CD4-positive, alpha-beta T cell treated with Interleukin-21 for 1 hour (primary cell): ENCODE results near the gene ZG16.

ENCODE experiments used
- DNase-seq: peaks from one replicate; pipeline ENCODE4 v3.0.0-alpha.2; 2020

The ZG16 gene

DNA sequence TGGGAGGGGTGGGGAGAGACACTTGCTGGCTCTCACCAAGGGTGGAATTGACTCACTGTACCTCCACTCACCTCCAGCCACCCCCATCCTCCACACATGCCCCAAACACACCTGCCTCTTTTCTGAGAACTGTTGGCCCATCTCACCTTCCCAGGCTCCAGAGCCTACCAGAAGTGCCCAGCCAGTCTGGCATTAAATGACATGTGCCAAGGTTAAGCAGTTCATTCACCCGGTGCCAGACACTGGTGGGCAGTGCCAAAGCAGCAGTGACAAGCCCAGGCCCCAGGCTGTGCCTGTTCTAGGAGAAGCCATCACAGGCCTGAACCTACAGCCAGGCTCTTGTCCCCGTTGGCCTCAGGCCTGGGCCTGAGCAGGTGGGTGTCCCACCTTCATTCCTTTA, 53.4 kb downstream of the ZG16 start:
- DNase-seq, result no peak
